Keratinocyte (primary cell): ENCODE data around the gene TMC1. TPM values are rescaled to one million over a fixed set of nuclear protein-coding genes. Genes with fewer than 3 reads are reported as not detected.
A peak's percentile ranks its signal among the peaks of the same experiment; 100 is the strongest.

Experiments
- DNase-seq: peaks from one replicate; pipeline ENCODE4 v3.0.0-alpha.2; 2011; ENCODE audit warnings: low read depth, missing footprints, low spot score
- FAIRE-seq: peaks from 2 replicates; lab custom pipeline; 2011; peaks lifted over from hg19 to GRCh38; lab: Jason Lieb, UNC
- H2AFZ ChIP-seq: 2 replicates; pipeline ENCODE4 v1.6.0; 2012; ENCODE audit warnings: low read length, control low read depth, inconsistent platforms; ENCODE audit not compliant: control insufficient read depth
- H3K27ac ChIP-seq: 2 replicates; pipeline ENCODE4 v1.5.1; 2011; ENCODE audit warnings: low read length; ENCODE audit not compliant: control insufficient read depth, insufficient read depth
- H3K27me3 ChIP-seq: 3 replicates; pipeline ENCODE4 v1.6.0; 2011; ENCODE audit warnings: low read length; ENCODE audit not compliant: control insufficient read depth, insufficient read depth; ENCODE audit errors: extremely low read depth
- H3K36me3 ChIP-seq, 2 experiments: 2 replicates in 1 of 2; 3 replicates in 1 of 2; pipeline ENCODE4 v1.5.1; 2011; ENCODE audit warnings: low read length in 2 of 2, mild to moderate bottlenecking in 1 of 2; ENCODE audit not compliant: control insufficient read depth in 2 of 2, insufficient read depth in 2 of 2; ENCODE audit errors: extremely low read depth in 1 of 2
- H3K4me1 ChIP-seq: 3 replicates; pipeline ENCODE4 v1.5.1; 2011; ENCODE audit warnings: low read length; ENCODE audit not compliant: control insufficient read depth, insufficient read depth; ENCODE audit errors: extremely low read depth
- H3K4me2 ChIP-seq: 3 replicates; pipeline ENCODE4 v1.6.0; 2011; ENCODE audit warnings: low read depth, low read length; ENCODE audit not compliant: control insufficient read depth, insufficient read depth; ENCODE audit errors: extremely low read depth
- H3K4me3 ChIP-seq, 3 experiments: fragments of 200-600 bp in 1 of 3; sonication (generic) in 1 of 3; 2 replicates in 2 of 3; 3 replicates in 1 of 3; pipeline ENCODE4 v1.5.1; 2011 to 2016; ENCODE audit warnings: low read length in 3 of 3, mild to moderate bottlenecking in 3 of 3, control low read depth in 2 of 3, inconsistent platforms in 1 of 3, low read depth in 1 of 3, mixed read lengths in 1 of 3, mixed run types in 1 of 3, moderate library complexity in 1 of 3; ENCODE audit not compliant: control insufficient read depth in 2 of 3, insufficient read depth in 2 of 3; ENCODE audit errors: extremely low read depth in 1 of 3
- H3K79me2 ChIP-seq: 2 replicates; pipeline ENCODE4 v1.6.0; 2012; ENCODE audit warnings: low read length; ENCODE audit not compliant: control insufficient read depth, insufficient read depth
- H3K9ac ChIP-seq: 3 replicates; pipeline ENCODE4 v1.6.0; 2011; ENCODE audit warnings: low read length; ENCODE audit not compliant: control insufficient read depth, insufficient read depth; ENCODE audit errors: extremely low read depth
- H3K9me1 ChIP-seq: 3 replicates; pipeline ENCODE4 v1.6.0; 2011; ENCODE audit warnings: low read length; ENCODE audit not compliant: control insufficient read depth, insufficient read depth; ENCODE audit errors: extremely low read depth
- H3K9me3 ChIP-seq: 2 replicates; pipeline ENCODE4 v1.5.1; 2012; ENCODE audit warnings: low read depth, low read length; ENCODE audit not compliant: control insufficient read depth
- H4K20me1 ChIP-seq: 3 replicates; pipeline ENCODE4 v1.6.0; 2011; ENCODE audit warnings: low read length; ENCODE audit not compliant: control insufficient read depth, insufficient read depth; ENCODE audit errors: extremely low read depth
- CTCF ChIP-seq, 3 experiments: IDR thresholded peaks in 1 of 3; conservative IDR thresholded peaks in 1 of 3; optimal IDR thresholded peaks in 1 of 3; 2 replicates in 2 of 3; 3 replicates in 1 of 3; pipeline versions ENCODE3 to v1.5.1; 2011; ENCODE audit warnings: low read length in 3 of 3, mild to moderate bottlenecking in 3 of 3, moderate library complexity in 2 of 3, control low read depth in 1 of 3, inconsistent platforms in 1 of 3; ENCODE audit not compliant: insufficient read depth in 2 of 3; ENCODE audit errors: extremely low read depth in 1 of 3
- EZH2 ChIP-seq: IDR thresholded peaks from one replicate; pipeline ENCODE4 v1.6.1; 2012; ENCODE audit warnings: inconsistent platforms, mild to moderate bottlenecking, low read length, moderate library complexity
- dilution Hi-C: fragments of 300-500 bp; cut with MboI; formaldehyde crosslinking; loops from one replicate; pipeline ENCODE4 v1.7.0; 2020; ENCODE audit warnings: low sequenced_read_pairs; ENCODE audit not compliant: extremely low pct_ligation_motif_present
- polyA plus RNA-seq, 5 experiments: library from polyadenylated mRNA; depleted of rRNA in 3 of 5; stranded (reverse) in 3 of 5; stranded (forward) in 1 of 5; unstranded in 1 of 5; fragments of >200 nt; gene quantifications; 1 replicate in 1 of 5; 2 replicates in 3 of 5; 3 replicates in 1 of 5; pipeline versions ENCODE4 v1.2.1 to v1.2.3, GENCODE V29; 2011 to 2012; ENCODE audit warnings: missing spikeins in 2 of 5, low read depth in 1 of 5, low replicate concordance in 1 of 5

TMC1 gene
- polyA plus RNA-seq, 1 donor (not counting 4 experiments of a cell fraction or from before 2014, with no cell fraction given) = 0.05 TPM

- no peak overlapping the region for H3K4me3 ChIP-seq
- no peaks in the 10 kb centered on the region for H3K9me3 ChIP-seq
- H3K79me2 ChIP-seq = no peaks in the 10 kb centered on the region
- no peak overlapping the region for H3K4me2 ChIP-seq
- no peak for TF ChIP-seq EZH2
- TF ChIP-seq CTCF (optimal IDR thresholded peaks at IDR 0.05 in 1 of 3, IDR thresholded peaks at IDR 0.05 in 1 of 3, conservative IDR thresholded peaks at IDR 0.05 in 1 of 3; ENCODE audit: extremely low read depth in 1 of 3, insufficient read depth in 2 of 3, low read length in 3 of 3) = no peak
- no peak overlapping the region for H3K9ac ChIP-seq
- DNase-seq = no peak
- dilution Hi-C loops = no loop called here
- H3K4me1 ChIP-seq = peaks cover 23% of the 10 kb centered on the region
- H3K36me3 ChIP-seq = no peaks in the 10 kb centered on the region
- H4K20me1 ChIP-seq = no peaks in the 10 kb centered on the region
- FAIRE-seq = peak; percentile 36
- no peak overlapping the region for H2AFZ ChIP-seq
- H3K27me3 ChIP-seq = no peaks in the 10 kb centered on the region
- H3K27ac ChIP-seq = peak overlapping the region; percentile 5
- no peaks in the 10 kb centered on the region for H3K9me1 ChIP-seq
Measured at GRCh38 chr9:72646061-72646460, 124.7 kb downstream of the TMC1 start.

- H3K36me3 ChIP-seq = no peaks in the 10 kb centered on the region
- dilution Hi-C loops = no loop called here
- peak overlapping the region; percentile 42 for H3K4me2 ChIP-seq
- no peaks in the 10 kb centered on the region for H4K20me1 ChIP-seq
- peaks cover 23% of the 10 kb centered on the region for H3K4me1 ChIP-seq
- no peak overlapping the region for H3K4me3 ChIP-seq
- H3K79me2 ChIP-seq = no peaks in the 10 kb centered on the region
- no peak for DNase-seq
- H3K27me3 ChIP-seq = no peaks in the 10 kb centered on the region
- peak; percentile 43 for FAIRE-seq
- H3K9me3 ChIP-seq = no peaks in the 10 kb centered on the region
- H3K9ac ChIP-seq = no peak overlapping the region
- H2AFZ ChIP-seq = peak overlapping the region; percentile 41
- TF ChIP-seq EZH2 (no peak), CTCF (optimal IDR thresholded peaks at IDR 0.05 in 1 of 3, IDR thresholded peaks at IDR 0.05 in 1 of 3, conservative IDR thresholded peaks at IDR 0.05 in 1 of 3; ENCODE audit: extremely low read depth in 1 of 3, insufficient read depth in 2 of 3, low read length in 3 of 3) (no peak)
- peak overlapping the region; percentile 38 for H3K27ac ChIP-seq
- no peaks in the 10 kb centered on the region for H3K9me1 ChIP-seq
Measured at GRCh38 chr9:72648324-72649126, 127.1 kb downstream of the TMC1 start.
